ENCODE results near the gene SYNGR3. TPM values are rescaled to one million over a fixed set of nuclear protein-coding genes. Genes with fewer than 3 reads are reported as not detected.

The SYNGR3 gene
- total and polyA plus RNA-seq, 2 of the 13 experiments (the other 11 are each of a cell fraction or from before 2014, with no cell fraction given), result 0.97 to 5.7 TPM

GRCh38 chr16:2032285-2033056 is 42.7 kb downstream of the SYNGR3 start (continued):
- TF ChIP-seq, protein P1, sequence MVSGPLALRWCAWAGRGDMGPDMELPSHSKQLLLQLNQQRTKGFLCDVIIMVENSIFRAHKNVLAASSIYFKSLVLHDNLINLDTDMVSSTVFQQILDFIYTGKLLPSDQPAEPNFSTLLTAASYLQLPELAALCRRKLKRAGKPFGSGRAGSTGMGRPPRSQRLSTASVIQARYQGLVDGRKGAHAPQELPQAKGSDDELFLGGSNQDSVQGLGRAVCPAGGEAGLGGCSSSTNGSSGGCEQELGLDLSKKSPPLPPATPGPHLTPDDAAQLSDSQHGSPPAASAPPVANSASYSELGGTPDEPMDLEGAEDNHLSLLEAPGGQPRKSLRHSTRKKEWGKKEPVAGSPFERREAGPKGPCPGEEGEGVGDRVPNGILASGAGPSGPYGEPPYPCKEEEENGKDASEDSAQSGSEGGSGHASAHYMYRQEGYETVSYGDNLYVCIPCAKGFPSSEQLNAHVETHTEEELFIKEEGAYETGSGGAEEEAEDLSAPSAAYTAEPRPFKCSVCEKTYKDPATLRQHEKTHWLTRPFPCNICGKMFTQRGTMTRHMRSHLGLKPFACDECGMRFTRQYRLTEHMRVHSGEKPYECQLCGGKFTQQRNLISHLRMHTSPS (CRISPR knock-in tag; IDR thresholded peaks at IDR 0.05; ENCODE audit: low read depth), result peak; percentile 68; the same call in 1 of the 2 replicates
- TF ChIP-seq MIER3 (CRISPR knock-in tag; IDR thresholded peaks at IDR 0.05; ENCODE audit: borderline replicate concordance) (no peak), ZNF740 (CRISPR knock-in tag; IDR thresholded peaks at IDR 0.05) (no peak), ZUFSP (CRISPR knock-in tag; IDR thresholded peaks at IDR 0.05; ENCODE audit: borderline replicate concordance) (no peak), FOSL2 (CRISPR knock-in tag; IDR thresholded peaks at IDR 0.05) (peak; percentile 69), CREB1 (IDR thresholded peaks at IDR 0.05) (no peak), CREB1 (CRISPR knock-in tag; IDR thresholded peaks at IDR 0.05) (no peak), ZFP90 (CRISPR knock-in tag; IDR thresholded peaks at IDR 0.05; ENCODE audit: borderline replicate concordance) (no peak), SNAPC5 (CRISPR knock-in tag; IDR thresholded peaks at IDR 0.05; ENCODE audit: borderline replicate concordance) (no peak), REST (IDR thresholded peaks at IDR 0.05; ENCODE audit: borderline replicate concordance in 1 of 2, low read depth in 1 of 2, low read length in 2 of 2) (no peak)
- TF ChIP-seq, protein P2, sequence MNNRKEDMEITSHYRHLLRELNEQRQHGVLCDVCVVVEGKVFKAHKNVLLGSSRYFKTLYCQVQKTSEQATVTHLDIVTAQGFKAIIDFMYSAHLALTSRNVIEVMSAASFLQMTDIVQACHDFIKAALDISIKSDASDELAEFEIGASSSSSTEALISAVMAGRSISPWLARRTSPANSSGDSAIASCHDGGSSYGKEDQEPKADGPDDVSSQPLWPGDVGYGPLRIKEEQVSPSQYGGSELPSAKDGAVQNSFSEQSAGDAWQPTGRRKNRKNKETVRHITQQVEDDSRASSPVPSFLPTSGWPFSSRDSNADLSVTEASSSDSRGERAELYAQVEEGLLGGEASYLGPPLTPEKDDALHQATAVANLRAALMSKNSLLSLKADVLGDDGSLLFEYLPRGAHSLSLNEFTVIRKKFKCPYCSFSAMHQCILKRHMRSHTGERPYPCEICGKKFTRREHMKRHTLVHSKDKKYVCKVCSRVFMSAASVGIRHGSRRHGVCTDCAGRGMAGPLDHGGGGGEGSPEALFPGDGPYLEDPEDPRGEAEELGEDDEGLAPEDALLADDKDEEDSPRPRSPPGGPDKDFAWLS (CRISPR knock-in tag; IDR thresholded peaks at IDR 0.05; ENCODE audit: borderline replicate concordance), result no peak

Measured in HepG2 (cell line).